ENCODE measurements around the gene UBE2O. TPM values are rescaled to one million over a fixed set of nuclear protein-coding genes. Genes with fewer than 3 reads are reported as not detected.

Gene UBE2O
- total and polyA plus RNA-seq, 2 experiments from 2014 or later, result 30.4 to 79.4 TPM

GRCh38 chr17:76405607-76405966, 47.4 kb downstream of the UBE2O start:
- TF ChIP-seq JUNB (IDR thresholded peaks at IDR 0.05; ENCODE audit: unreplicated experiment) (no peak), ETS1 (IDR thresholded peaks at IDR 0.05) (no peak), CREB1 (CRISPR knock-in tag; IDR thresholded peaks at IDR 0.05; ENCODE audit: low read depth) (no peak), STAT1 (IDR thresholded peaks at IDR 0.05; ENCODE audit: unreplicated experiment) (no peak), CTCF (conservative IDR thresholded peaks at IDR 0.05; ENCODE audit: low read depth in 2 of 2) (no peak), EZH2 (IDR thresholded peaks at IDR 0.05; ENCODE audit: low read depth, unreplicated experiment) (no peak), NANOG (IDR thresholded peaks at IDR 0.05; ENCODE audit: borderline replicate concordance) (no peak), REST (IDR thresholded peaks at IDR 0.05; ENCODE audit: unreplicated experiment) (no peak), POLR2AphosphoS5 (IDR thresholded peaks at IDR 0.05; ENCODE audit: low read depth) (no peak), ZNF114 (CRISPR knock-in tag; IDR thresholded peaks at IDR 0.05) (no peak), EZH2phosphoT487 (IDR thresholded peaks at IDR 0.05; ENCODE audit: unreplicated experiment) (no peak), ZNF331 (CRISPR knock-in tag; IDR thresholded peaks at IDR 0.05; ENCODE audit: low read depth) (no peak), ZNF462 (CRISPR knock-in tag; IDR thresholded peaks at IDR 0.05) (no peak)
- DNase-seq (ENCODE audit: low spot score) (no peak), ATAC-seq (no peak)
- H3K4me3 ChIP-seq, result no peak overlapping the region
- peaks cover 51% of the 10 kb centered on the region for H3K79me2 ChIP-seq (replicated peaks; ENCODE audit: insufficient read depth)
- H2AFZ ChIP-seq, result no peak overlapping the region
- peaks cover 21% of the 10 kb centered on the region for H4K20me1 ChIP-seq (replicated peaks; ENCODE audit: insufficient read depth)
- no peak overlapping the region for H3K4me2 ChIP-seq
- Mint-ChIP-seq H3K4me1 (peaks cover 18% of the 10 kb centered on the region), H3K27ac (no peak overlapping the region), H3K36me3 (ENCODE audit: low read depth) (peaks cover 59% of the 10 kb centered on the region), H3K4me3 (no peak overlapping the region), H3K9me3 (no peaks in the 10 kb centered on the region; the same call in 2 of the 3 replicates), H3K27me3 (ENCODE audit: insufficient read depth, low read depth, poor library complexity) (peaks cover 9% of the 10 kb centered on the region)
- H3K9me2 ChIP-seq (ENCODE audit: insufficient read depth), result no peaks in the 10 kb centered on the region
- H3K4me1 ChIP-seq (ENCODE audit: insufficient read depth), result no peaks in the 10 kb centered on the region
- H3K27me3 ChIP-seq (ENCODE audit: insufficient read depth), result no peaks in the 10 kb centered on the region
- peak overlapping the region; percentile 14; the same call in 1 of the 2 replicates for H3K27ac ChIP-seq (ENCODE audit: low read depth)
- H3K36me3 ChIP-seq (ENCODE audit: insufficient read depth), result peaks cover 30% of the 10 kb centered on the region
- peaks cover 4% of the 10 kb centered on the region; the same call in 1 of the 2 replicates for H3F3A ChIP-seq (replicated peaks; ENCODE audit: low read depth)

All from GM23338 (cell line).